ENCODE results near the gene SEPSECS.

DNA sequence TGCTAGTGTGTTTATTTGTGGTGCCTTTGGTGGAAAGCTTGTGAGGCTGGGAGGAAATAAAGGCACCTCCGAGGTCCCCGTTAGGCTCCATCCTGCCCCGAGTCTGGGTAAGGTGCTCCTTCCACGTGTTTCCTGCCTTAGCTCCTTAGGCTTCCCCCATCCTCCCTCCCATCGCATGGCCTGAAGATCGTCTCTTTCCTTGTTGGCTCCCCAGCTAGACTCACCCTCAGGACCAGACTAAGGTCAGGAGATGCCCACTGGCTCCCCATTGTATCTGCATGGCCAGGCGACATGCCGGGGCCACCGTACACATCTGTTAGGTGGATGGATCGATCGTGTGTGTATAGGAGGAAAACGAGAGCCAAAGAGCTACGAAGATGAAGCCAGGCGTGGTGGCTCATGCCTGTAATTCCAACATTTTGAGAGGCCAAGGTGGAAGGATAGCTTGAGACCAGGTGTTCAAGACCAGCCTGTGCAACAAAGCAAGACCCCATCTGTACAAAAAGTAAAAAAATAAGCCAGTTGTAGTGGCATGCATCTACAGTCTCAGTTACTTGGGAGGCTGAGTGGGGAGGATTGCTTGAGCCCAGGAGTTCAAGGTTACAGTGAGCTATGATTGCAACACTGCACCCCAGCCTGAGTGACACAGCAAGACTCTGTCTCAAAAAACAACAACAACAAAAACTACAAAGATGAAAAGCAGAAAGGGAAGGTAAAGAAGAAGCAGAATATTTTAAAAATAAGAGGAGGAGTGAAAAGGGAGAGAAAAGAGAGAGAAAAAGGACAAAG, 53.7 kb downstream of the SEPSECS start:
- no peak for TF ChIP-seq CTCF (IDR thresholded peaks at IDR 0.05)
- TF ChIP-seq POLR2A (IDR thresholded peaks at IDR 0.05) = no peak
- TF ChIP-seq EP300 (IDR thresholded peaks at IDR 0.05) = no peak
- no peak for TF ChIP-seq POLR2AphosphoS5 (IDR thresholded peaks at IDR 0.05)

Data from stomach (tissue), 4 donors.